ENCODE results near the gene CMSS1. TPM values are rescaled to one million over a fixed set of nuclear protein-coding genes. Genes with fewer than 3 reads are reported as not detected.

The CMSS1 gene
- polyA plus RNA-seq, 1 of the 3 experiments (the other 2 are of a cell fraction), result 9.1 TPM

DNA sequence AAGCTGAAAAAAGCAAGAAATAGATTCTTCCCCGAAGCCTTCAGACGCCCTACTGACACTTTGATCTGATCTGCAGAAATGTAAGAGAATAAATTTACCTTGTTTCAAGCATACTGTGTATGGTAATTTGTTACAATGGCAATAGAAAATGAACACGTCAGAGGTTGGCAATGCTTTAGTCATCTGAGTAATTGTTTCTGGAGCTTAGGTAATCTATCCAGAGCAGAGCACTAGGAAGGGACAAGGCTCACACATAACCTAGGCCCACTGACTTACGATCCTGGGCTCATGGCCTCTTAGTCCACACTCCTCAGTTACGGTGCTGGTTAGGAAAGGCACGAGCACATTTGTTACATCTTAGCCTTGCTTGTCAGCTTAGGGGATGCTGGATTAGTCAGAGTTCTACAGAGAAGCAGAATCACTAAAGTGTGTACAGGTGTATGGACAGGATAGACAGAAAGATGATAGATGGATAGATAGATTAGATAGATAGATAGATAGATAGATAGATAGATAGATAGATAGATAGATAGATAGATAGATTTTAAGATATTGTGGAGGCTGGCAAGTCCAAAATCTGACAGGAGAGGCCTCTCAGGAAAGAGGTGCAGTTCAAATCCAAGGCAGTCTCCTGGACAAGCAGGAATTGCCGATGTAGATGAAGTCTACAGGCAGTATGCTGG is 396.4 kb downstream of the CMSS1 start:
- Histone ChIP-seq H3K36me3 (replicated peaks in 1 of 2; ENCODE audit: control insufficient read depth in 1 of 2, insufficient read depth in 2 of 2, low read length in 1 of 2) (no peaks in the 10 kb centered on the region), H3K4me1 (ENCODE audit: control insufficient read depth in 1 of 2, insufficient read depth in 2 of 2, low read depth in 1 of 2, low read length in 1 of 2) (no peaks in the 10 kb centered on the region; a peak in 2 of 4 replicates), H3K4me3 (ENCODE audit: low read depth in 2 of 2, low read length in 1 of 2) (no peak overlapping the region), H3K9ac (no peak overlapping the region), H3K4me2 (no peak overlapping the region), H3K9me2 (no peaks in the 10 kb centered on the region), H3K79me2 (ENCODE audit: insufficient read depth) (no peaks in the 10 kb centered on the region), H3K27me3 (ENCODE audit: insufficient read depth) (no peaks in the 10 kb centered on the region), H2AFZ (ENCODE audit: low read depth) (no peak overlapping the region), H3F3A (replicated peaks; ENCODE audit: insufficient read depth) (peaks cover 4% of the 10 kb centered on the region), H4K20me1 (ENCODE audit: insufficient read depth) (no peaks in the 10 kb centered on the region), H3K9me3 (no peaks in the 10 kb centered on the region), H3K27ac (ENCODE audit: low read depth in 2 of 2, low read length in 1 of 2) (no peak overlapping the region)
- DNase-seq, result no peak
- TF ChIP-seq FOSL2 (IDR thresholded peaks at IDR 0.05; ENCODE audit: borderline replicate concordance, low read depth) (peak; percentile 7; the same call in 1 of the 2 replicates), EP300 (IDR thresholded peaks at IDR 0.05; ENCODE audit: borderline replicate concordance in 1 of 2, low read depth in 1 of 2, low read length in 1 of 2) (no peak)
- TF ChIP-seq, protein P1, sequence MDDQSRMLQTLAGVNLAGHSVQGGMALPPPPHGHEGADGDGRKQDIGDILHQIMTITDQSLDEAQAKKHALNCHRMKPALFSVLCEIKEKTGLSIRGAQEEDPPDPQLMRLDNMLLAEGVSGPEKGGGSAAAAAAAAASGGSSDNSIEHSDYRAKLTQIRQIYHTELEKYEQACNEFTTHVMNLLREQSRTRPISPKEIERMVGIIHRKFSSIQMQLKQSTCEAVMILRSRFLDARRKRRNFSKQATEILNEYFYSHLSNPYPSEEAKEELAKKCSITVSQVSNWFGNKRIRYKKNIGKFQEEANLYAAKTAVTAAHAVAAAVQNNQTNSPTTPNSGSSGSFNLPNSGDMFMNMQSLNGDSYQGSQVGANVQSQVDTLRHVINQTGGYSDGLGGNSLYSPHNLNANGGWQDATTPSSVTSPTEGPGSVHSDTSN (IDR thresholded peaks at IDR 0.05), result peak; percentile 13; the same call in 1 of the 2 replicates
- WGBS (ENCODE audit: low lambda C conversion rate), result 72% methylated on average over 7 of the region's 7 CpGs
- CTCF ChIA-PET, result no interaction called here
- POLR2A ChIA-PET, result no interaction called here

DNA sequence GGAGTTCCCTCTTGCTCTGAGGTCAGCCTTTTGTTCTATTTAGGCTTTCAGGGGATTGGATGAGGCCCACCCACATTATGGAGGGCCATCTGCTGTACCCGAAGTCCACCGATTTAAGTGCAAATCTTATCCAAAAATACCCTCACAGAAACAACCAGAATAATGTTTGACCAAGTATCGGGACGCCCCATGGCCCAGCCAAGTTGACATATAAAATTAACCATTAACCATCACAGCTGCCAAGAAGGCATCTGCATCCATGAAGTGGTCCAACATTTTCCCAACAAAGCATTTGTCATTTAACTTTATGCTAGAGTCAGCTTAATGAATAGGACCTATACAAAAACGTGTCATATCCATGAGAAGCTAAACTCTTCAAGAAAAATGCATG is 396.9 kb downstream of the CMSS1 start:
- H3K27me3 ChIP-seq (ENCODE audit: insufficient read depth), result no peaks in the 10 kb centered on the region
- no peaks in the 10 kb centered on the region for H3K9me2 ChIP-seq
- no peak for TF ChIP-seq JUND (IDR thresholded peaks at IDR 0.05)
- TF ChIP-seq, protein P2, sequence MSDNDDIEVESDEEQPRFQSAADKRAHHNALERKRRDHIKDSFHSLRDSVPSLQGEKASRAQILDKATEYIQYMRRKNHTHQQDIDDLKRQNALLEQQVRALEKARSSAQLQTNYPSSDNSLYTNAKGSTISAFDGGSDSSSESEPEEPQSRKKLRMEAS (IDR thresholded peaks at IDR 0.05; ENCODE audit: low read depth), result no peak
- TF ChIP-seq, protein P3, sequence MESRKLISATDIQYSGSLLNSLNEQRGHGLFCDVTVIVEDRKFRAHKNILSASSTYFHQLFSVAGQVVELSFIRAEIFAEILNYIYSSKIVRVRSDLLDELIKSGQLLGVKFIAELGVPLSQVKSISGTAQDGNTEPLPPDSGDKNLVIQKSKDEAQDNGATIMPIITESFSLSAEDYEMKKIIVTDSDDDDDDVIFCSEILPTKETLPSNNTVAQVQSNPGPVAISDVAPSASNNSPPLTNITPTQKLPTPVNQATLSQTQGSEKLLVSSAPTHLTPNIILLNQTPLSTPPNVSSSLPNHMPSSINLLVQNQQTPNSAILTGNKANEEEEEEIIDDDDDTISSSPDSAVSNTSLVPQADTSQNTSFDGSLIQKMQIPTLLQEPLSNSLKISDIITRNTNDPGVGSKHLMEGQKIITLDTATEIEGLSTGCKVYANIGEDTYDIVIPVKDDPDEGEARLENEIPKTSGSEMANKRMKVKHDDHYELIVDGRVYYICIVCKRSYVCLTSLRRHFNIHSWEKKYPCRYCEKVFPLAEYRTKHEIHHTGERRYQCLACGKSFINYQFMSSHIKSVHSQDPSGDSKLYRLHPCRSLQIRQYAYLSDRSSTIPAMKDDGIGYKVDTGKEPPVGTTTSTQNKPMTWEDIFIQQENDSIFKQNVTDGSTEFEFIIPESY (IDR thresholded peaks at IDR 0.05; ENCODE audit: borderline replicate concordance, low read depth), result no peak
- TF ChIP-seq, protein P1 (IDR thresholded peaks at IDR 0.05), result no peak
- no peak for TF ChIP-seq TCF12 (IDR thresholded peaks at IDR 0.05)
- peaks cover 4% of the 10 kb centered on the region for H3F3A ChIP-seq (replicated peaks; ENCODE audit: insufficient read depth)
- DNase-seq, result no peak
- H3K27ac ChIP-seq (ENCODE audit: low read depth in 2 of 2, low read length in 1 of 2), result no peak overlapping the region
- POLR2A ChIA-PET, result no interaction called here
- 87% methylated on average over 5 of the region's 5 CpGs for WGBS (ENCODE audit: low lambda C conversion rate)
- H3K4me1 ChIP-seq (ENCODE audit: control insufficient read depth in 1 of 2, insufficient read depth in 2 of 2, low read depth in 1 of 2, low read length in 1 of 2), result no peaks in the 10 kb centered on the region; a peak in 2 of 4 replicates
- H3K4me3 ChIP-seq (ENCODE audit: low read depth in 2 of 2, low read length in 1 of 2), result no peak overlapping the region
- H2AFZ ChIP-seq (ENCODE audit: low read depth), result no peak overlapping the region
- H3K4me2 ChIP-seq, result no peak overlapping the region
- H3K9ac ChIP-seq, result no peak overlapping the region
- H3K79me2 ChIP-seq (ENCODE audit: insufficient read depth), result no peaks in the 10 kb centered on the region
- CTCF ChIA-PET, result no interaction called here
- H4K20me1 ChIP-seq (ENCODE audit: insufficient read depth), result no peaks in the 10 kb centered on the region
- no peaks in the 10 kb centered on the region for H3K9me3 ChIP-seq
- no peaks in the 10 kb centered on the region for H3K36me3 ChIP-seq (replicated peaks in 1 of 2; ENCODE audit: control insufficient read depth in 1 of 2, insufficient read depth in 2 of 2, low read length in 1 of 2)

All from SK-N-SH (cell line).